HG03060 (cell line): Measurements from ENCODE around the gene KIAA1586.
"Not testable (repeated sequence)": the region's sequence is repeated elsewhere in the genome, so short reads cannot be mapped to it uniquely, and the experiment has no call there.

Experiments used
- ATAC-seq: cut with Tn5 transposase; IDR thresholded peaks from one replicate; pipeline ENCODE4 v1.9.1; 2021; ENCODE audit warnings: low read depth, moderate number of reproducible peaks; ENCODE audit not compliant: unreplicated experiment

The KIAA1586 gene

GRCh38 chr6:57044568-57044967 is 1.9 kb upstream of the KIAA1586 start:
- no peak for ATAC-seq

DNA sequence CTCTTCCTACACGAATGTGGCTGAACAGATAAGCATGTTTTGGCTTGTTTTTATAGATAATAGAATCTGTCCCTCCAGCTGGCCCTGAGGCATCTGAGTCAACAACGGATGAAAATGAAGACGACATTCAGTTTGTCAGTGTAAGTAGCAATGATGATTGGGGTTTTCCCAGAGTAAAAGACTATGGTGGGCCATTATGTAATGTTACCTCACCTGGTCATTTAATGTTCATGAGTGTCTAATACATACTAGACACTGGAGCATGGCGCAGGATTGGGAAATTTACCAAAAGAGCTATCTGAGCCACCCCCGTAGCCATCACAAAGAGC is 728 bp downstream of the KIAA1586 start:
- ATAC-seq = not testable (repeated sequence)

GRCh38 chr6:57047859-57048258 is 1.4 kb downstream of the KIAA1586 start:
- ATAC-seq = not testable (repeated sequence)

DNA sequence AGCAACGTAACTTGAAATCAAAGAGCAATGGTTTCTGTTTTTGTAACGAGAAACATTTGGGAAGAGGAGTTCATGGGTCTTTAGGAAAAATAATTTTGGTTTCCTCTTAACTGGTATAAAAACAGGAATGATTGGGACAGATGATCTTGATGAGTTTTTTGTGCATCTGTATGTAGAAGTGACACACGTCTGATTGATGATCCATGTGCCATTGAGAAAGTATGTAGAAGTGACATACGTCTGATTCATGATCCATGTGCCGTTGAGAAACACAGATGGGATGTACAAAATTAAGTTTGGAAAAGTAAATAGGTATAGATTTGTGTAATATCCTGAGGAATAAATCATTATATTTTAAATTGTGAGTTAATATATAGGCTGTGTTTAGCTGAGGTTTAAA is 2.1 kb downstream of the KIAA1586 start:
- no peak for ATAC-seq

- ATAC-seq = no peak
Observed at GRCh38 chr6:57063847-57064246, 17.4 kb downstream of the KIAA1586 start.

- ATAC-seq = no peak
Observed at GRCh38 chr6:57064809-57065208, 18.3 kb downstream of the KIAA1586 start.

DNA sequence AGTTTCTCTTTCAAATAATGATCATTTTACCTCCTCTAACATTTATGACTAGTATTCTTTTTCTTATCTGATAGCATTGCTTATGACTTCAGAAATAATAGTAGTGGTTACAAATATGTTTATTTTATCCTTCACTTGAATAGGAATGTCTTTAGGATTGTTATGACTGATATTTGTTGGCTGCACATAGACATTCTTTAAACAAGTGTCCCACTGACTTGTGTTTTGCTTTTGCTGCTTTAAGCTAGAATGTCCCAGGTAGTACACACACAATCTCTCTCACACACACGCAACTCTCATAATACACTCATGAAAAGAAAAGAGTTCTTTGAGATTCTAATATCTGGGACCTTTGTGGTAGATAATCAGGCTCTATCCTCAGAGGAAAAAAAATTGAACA is 21.6 kb downstream of the KIAA1586 start:
- ATAC-seq = no peak

GRCh38 chr6:57069228-57069627 is 22.7 kb downstream of the KIAA1586 start:
- no peak for ATAC-seq

DNA sequence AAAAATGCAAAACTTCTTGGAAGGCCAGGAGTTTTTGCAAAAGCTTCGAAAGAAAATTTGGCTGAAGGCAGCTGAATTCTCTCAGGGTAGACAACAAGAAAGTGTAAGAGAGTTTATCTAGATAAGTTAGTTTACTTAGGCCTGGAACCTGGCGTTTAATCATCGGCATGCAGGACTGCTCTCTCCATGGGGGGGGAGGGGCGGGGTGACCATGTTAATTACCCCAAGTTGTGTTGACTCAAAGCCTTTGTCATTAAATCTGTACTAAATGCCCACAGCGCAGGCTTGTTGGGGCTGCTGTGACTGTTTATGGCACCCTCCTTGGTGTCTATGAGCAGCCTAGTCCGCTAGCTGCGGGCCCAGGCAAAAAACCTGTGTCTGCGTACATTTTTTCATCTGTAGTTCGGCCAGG is 23.4 kb downstream of the KIAA1586 start:
- ATAC-seq = no peak

DNA sequence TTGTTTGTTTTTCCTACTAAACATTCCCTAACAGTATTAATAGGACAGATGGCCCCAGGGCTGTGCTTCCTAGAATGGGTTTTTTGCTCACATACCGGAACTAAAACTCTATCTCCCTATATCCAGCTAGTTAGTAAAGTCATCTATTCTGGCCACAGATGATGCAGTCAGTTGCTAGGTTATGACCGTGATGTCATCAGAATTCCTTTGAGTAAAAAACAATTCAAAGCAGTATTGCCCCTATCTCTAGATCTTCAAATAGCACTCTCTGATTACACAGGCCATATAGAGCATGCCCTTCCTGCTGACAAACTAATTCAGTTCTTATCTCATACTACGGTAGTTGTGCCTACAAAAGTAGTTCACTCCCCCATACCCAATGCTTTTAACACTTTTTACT is 25.6 kb downstream of the KIAA1586 start:
- no peak for ATAC-seq

DNA sequence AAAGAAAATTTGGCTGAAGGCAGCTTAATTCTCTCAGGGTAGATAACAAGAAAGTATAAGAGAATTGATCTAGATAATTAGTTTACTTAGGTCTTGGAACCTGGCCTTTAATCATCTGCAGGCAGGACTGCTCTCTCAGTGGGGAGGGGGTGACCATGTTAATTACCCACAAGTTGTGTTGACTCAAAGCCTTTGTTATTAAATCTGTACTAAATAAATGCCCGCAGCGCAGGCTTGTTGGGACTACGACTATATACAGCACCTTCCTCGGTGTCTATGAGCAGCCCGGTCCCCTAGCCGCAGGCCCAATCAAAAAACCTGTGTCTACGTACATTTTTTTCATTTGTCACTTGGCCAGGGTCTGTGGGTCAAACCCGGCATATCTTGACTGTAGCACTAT is 27.9 kb downstream of the KIAA1586 start:
- no peak for ATAC-seq

GRCh38 chr6:57075092-57075491 is 28.6 kb downstream of the KIAA1586 start:
- no peak for ATAC-seq

DNA sequence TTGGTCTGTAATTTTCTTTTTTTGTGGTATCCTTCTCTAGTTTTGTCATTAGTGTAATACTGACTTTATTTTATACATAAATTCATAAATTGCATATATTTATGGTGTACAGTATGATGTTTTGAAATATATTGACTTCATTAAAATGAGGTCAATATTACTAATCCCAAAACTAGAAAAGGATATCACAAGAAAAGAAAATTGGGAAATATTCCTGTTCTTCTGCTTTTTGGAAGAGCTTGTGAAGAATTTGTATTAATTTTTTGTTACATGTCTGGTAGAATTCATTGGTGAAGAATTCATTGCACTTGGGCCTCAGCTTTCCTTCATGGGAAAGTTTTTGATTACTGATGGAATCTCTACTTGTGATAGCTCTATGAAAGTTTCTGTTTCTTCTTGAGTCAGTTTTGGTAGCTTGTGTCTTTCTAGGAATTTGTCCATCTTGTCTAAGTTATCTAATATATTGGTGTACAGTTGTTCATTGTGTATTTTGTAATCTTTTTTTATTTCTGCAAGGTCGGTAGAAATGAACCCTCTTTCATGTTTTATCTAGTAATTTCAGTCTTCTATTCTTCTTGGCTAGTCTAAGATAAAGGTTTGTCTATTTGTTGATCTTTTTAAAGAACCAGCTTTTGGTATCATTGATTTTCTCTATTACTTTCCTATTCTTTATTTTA is 32.2 kb downstream of the KIAA1586 start:
- no peak for ATAC-seq

DNA sequence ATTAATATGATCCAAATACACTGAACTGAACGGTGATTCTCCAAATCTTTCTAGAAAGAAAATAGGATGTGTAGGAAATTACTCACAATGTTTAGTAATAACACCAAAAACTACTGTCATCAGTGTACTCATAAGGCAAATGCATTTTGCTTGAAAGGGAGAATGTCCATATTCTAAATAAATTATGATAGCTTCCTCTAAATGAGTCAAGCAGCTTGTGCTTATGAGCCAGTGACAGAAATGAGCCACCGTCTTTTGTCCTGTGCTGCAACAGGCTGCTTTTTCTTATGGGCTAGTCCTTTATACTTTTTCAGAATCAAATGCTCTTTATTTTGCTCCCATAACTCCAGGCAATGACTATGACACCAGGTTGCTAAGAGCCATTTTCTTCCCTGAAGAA is 39.0 kb downstream of the KIAA1586 start:
- ATAC-seq = no peak

DNA sequence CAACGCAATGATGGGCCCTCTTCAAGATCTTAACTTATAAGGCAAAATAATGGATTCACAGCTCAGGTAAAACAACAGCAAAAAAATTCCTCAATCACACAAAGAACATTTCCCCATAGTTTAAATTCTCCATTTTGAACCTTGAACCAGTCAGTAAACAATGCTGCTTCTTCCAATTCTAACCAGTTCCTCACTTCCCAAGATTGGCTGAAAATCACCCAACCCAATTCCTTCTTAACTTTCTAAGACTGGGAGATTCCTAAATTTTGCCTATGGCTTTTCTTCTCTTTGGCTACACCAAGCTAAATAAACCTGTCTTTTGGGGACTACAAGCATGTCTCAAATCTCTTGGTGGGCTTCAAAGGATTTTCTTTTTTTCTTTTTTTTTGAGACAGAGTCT is 40.4 kb downstream of the KIAA1586 start:
- no peak for ATAC-seq

DNA sequence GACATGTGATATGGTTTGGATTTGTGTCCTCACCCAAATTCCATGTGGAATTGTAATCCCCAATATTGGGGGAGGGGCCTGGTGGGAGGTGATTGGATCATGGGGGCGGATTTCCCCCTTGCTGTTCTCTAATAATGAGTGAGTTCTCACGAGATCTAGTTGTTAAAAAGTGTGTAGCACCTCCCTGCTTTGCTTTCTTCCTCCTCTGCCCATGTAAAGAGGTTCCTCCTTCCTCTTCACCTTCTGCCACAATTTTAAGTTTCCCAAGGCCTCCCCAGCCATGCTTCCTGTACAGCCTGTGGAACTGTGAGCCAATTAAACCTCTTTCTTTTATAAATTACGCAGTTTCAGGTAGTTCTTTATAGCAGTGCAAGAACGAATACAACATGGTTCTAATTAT is 41.4 kb downstream of the KIAA1586 start:
- no peak for ATAC-seq

GRCh38 chr6:57089265-57089664 is 42.8 kb downstream of the KIAA1586 start:
- ATAC-seq = no peak

GRCh38 chr6:57089687-57090457 is 43.4 kb downstream of the KIAA1586 start, which contains the start of gene ZNF451:
ZNF451 (plus strand) TSS chr6:57090188; CDS start chr6:57090254, 66 bp downstream.
- ATAC-seq = peak; percentile 86

DNA sequence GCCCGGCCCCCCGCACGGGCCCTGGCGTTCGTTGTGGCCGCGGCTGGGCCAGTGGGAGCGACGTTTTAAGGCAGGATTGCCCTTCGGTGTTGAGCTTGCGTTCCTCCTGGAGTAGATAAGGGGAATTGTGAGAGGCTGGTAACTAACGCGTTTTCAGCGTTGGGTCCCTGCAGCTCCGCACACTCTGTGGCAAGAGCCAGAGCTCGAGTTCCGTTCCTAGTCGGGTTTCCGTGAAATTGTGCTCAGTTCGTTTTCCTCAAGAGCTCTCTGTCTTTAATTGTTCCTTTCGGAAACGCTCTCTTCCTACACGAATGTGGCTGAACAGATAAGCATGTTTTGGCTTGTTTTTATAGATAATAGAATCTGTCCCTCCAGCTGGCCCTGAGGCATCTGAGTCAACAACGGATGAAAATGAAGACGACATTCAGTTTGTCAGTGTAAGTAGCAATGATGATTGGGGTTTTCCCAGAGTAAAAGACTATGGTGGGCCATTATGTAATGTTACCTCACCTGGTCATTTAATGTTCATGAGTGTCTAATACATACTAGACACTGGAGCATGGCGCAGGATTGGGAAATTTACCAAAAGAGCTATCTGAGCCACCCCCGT is 44.1 kb downstream of the KIAA1586 start:
- peak; percentile 0 for ATAC-seq

DNA sequence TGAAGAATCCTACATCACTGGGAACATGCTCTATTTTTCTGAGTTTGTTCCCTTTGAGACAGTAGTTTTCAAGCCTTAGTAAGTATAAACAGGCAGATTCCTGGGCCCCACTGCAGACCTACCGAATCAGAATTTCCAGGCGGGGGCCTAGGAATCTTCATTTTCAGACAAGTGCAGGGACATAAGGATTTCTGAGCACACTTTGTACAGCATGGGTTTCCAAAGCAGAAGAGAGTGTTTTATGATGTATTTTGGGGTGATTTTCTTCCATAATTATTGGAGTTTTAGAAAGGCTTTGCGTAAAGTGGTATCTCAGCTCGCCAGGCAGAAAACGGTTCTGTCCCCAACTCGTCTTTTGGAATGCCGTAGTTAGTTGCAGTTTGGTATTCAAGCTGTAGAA is 44.9 kb downstream of the KIAA1586 start:
- ATAC-seq = not testable (repeated sequence)

GRCh38 chr6:57094689-57095088 is 48.2 kb downstream of the KIAA1586 start:
- ATAC-seq = no peak

- no peak for ATAC-seq
Observed at GRCh38 chr6:57097596-57097995, 51.1 kb downstream of the KIAA1586 start.
